Measurements from ENCODE around the gene ATP10B. TPM values are rescaled to one million over a fixed set of nuclear protein-coding genes. Genes with fewer than 3 reads are reported as not detected.

ATP10B gene
- total and polyA plus RNA-seq, 11 donors: 0.03 to 0.35 (median 0.09) TPM; not detected in 4

DNA sequence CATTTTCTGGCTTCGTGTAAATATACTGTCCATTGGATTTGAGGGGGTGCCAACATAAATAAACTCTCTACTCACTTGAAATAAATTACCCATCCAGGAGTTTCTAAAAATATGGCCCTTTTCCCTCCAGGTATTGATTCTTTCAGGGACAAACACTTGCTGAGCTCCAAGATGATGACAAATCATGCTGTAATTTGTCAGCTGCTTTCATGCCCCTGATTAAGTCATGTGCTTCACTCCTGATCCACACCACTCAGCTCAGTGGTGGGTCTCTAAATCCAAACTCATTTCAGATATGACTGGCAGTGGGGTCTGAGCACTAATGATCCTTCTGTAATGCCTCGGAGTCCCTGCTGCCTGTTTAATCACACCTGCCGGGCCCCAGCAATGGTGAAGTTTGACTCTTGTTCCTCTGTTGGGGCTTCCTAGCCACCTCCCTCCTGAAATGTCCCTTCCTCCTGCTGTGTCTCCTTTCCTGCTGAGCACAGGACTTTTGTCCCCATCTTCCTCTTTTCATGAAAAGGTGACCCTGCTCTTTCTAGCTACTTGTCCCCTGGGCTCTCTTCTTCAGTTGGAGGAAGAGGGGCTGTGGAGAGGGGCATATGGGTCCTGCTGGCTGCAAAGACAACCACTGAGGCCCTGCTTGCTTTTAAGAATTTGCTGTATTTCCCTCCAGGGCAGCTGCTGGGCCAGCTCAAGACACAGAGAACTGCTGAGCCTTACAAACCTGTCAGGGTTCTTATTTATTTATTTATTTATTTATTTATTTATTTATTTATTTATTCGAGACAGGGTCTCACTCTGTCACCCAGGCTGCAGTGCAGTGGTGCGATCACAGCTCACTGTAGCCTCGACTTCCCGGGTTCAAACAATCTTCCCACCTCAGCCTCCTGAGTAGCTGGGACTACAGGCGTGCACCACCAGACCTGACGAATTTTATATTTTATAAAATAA is 200.0 kb downstream of the ATP10B start:
- H3K4me1 ChIP-seq: no peaks in the 10 kb centered on the region
- no peak for ATAC-seq
- TF ChIP-seq, protein P1, sequence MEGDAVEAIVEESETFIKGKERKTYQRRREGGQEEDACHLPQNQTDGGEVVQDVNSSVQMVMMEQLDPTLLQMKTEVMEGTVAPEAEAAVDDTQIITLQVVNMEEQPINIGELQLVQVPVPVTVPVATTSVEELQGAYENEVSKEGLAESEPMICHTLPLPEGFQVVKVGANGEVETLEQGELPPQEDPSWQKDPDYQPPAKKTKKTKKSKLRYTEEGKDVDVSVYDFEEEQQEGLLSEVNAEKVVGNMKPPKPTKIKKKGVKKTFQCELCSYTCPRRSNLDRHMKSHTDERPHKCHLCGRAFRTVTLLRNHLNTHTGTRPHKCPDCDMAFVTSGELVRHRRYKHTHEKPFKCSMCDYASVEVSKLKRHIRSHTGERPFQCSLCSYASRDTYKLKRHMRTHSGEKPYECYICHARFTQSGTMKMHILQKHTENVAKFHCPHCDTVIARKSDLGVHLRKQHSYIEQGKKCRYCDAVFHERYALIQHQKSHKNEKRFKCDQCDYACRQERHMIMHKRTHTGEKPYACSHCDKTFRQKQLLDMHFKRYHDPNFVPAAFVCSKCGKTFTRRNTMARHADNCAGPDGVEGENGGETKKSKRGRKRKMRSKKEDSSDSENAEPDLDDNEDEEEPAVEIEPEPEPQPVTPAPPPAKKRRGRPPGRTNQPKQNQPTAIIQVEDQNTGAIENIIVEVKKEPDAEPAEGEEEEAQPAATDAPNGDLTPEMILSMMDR (IDR thresholded peaks at IDR 0.05): no peak
- no peak for TF ChIP-seq POLR2A (IDR thresholded peaks at IDR 0.05)
- DNase-seq: no peak
- H3K27ac ChIP-seq: no peak overlapping the region
- intact Hi-C loops (cut with DNase I): no loop called here
- H3K4me3 ChIP-seq: no peak overlapping the region
- H3K36me3 ChIP-seq: no peaks in the 10 kb centered on the region
- H3K27me3 ChIP-seq: no peaks in the 10 kb centered on the region
- 83 to 88% (median 85%) methylated on average over 9 of the region's 9 CpGs for WGBS, 4 donors
- H3K9me3 ChIP-seq: no peaks in the 10 kb centered on the region

DNA sequence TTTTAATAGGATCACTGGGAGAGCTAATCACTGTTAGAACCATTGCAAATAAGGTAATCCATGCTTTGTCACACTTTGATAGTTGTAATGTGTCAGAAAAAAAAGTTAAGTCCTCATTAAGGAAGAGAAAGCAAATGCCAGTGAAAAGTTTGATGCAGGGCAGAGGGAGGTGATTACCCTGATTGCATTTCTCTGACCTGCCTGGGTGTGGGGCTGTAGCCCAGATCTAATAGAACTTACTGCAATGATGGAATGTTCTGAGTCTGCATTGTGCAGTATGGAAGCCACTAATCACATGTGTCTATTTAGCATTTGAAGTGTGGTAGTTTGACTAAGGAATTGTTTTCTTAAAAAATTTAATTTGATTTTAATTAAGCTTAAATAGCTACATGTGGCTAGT is 202.7 kb downstream of the ATP10B start:
- no peaks in the 10 kb centered on the region for H3K4me1 ChIP-seq
- no peak for ATAC-seq
- intact Hi-C loops (cut with DNase I): no loop called here

DNA sequence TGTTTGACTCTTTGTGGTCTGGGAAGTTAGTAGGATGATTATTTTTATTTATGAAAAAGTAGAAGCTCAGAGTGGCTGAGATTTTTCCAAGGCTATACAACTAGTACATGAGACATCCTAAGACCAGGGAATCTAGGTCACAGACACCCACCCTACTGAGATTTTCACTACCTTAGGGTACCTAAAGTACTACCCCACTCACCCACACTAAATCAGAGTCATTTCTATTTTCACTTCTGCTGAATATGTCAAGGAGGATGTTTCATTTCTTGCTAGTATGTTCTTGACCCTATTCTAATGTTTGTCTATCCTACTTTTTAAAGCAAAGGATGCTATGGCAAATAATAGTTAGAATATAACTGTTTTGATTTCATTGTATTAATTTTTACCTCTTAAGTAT is 206.0 kb downstream of the ATP10B start:
- intact Hi-C loops (cut with DNase I): no loop called here
- TF ChIP-seq, protein P1 (IDR thresholded peaks at IDR 0.05): no peak
- TF ChIP-seq POLR2A (IDR thresholded peaks at IDR 0.05): no peak
- Histone ChIP-seq H3K4me1 (peaks cover 0 to 5% (median 0%) of the 10 kb centered on the region in 12 donors), H3K9me3 (no peaks in the 10 kb centered on the region), H3K27me3 (no peaks in the 10 kb centered on the region), H3K4me3 (no peak overlapping the region), H3K27ac (no peak overlapping the region), H3K36me3 (no peaks in the 10 kb centered on the region)
- DNase-seq (no peak), ATAC-seq (no peak)

More for the DNA sequence above, 202.7 kb downstream of the ATP10B start:
- Histone ChIP-seq H3K9me3 (no peaks in the 10 kb centered on the region), H3K4me3 (no peak overlapping the region), H3K36me3 (no peaks in the 10 kb centered on the region), H3K27ac (no peak overlapping the region), H3K27me3 (no peaks in the 10 kb centered on the region)
- no peak for TF ChIP-seq POLR2A (IDR thresholded peaks at IDR 0.05)
- TF ChIP-seq, protein P1 (IDR thresholded peaks at IDR 0.05): peak in 2 of 12 donors; percentile 5 to 11
- no peak for DNase-seq

- no peak overlapping the region for H3K4me3 ChIP-seq
- H3K36me3 ChIP-seq: no peaks in the 10 kb centered on the region
- no peak for ATAC-seq
- intact Hi-C loops (cut with DNase I): no loop called here
- H3K4me1 ChIP-seq: peaks cover 0 to 5% (median 0%) of the 10 kb centered on the region in 12 donors
- TF ChIP-seq, protein P1 (IDR thresholded peaks at IDR 0.05): no peak
- no peak for TF ChIP-seq POLR2A (IDR thresholded peaks at IDR 0.05)
- no peak for DNase-seq
- no peak overlapping the region for H3K27ac ChIP-seq
- peaks cover 0 to under 1% (median 0%) of the 10 kb centered on the region in 9 donors for H3K27me3 ChIP-seq
- no peaks in the 10 kb centered on the region for H3K9me3 ChIP-seq
- 63 to 74% (median 64%) methylated on average over 4 of the region's 4 CpGs for WGBS, 4 donors
Measured at GRCh38 chr5:160643616-160644240, 208.3 kb downstream of the ATP10B start.
